ENCODE data around the gene ADGRL2.

GRCh38 chr1:81827942-81828341 lies 27.2 kb downstream of the ADGRL2 start:
- TF ChIP-seq CTCF (IDR thresholded peaks at IDR 0.05; ENCODE audit: poor library complexity, severe bottlenecking) (no peak), RAD21 (conservative IDR thresholded peaks at IDR 0.05) (no peak), EZH2 (IDR thresholded peaks at IDR 0.05; ENCODE audit: borderline replicate concordance, insufficient read depth, low read length, poor library complexity, severe bottlenecking) (no peak), TAF1 (IDR thresholded peaks at IDR 0.05; ENCODE audit: low read depth) (no peak), REST (IDR thresholded peaks at IDR 0.05; ENCODE audit: borderline replicate concordance) (no peak), EP300 (conservative IDR thresholded peaks at IDR 0.05; ENCODE audit: poor library complexity, severe bottlenecking) (no peak), POLR2AphosphoS5 (IDR thresholded peaks at IDR 0.05) (no peak)

Data from neural cell (in vitro differentiated cells).